B cell (primary cell): Measurements from ENCODE around the gene NDST1. TPM values are rescaled to one million over a fixed set of nuclear protein-coding genes. Genes with fewer than 3 reads are reported as not detected.

Experiments
- ATAC-seq: fragments of 200-7000 bp; cut with Tn5 transposase; one replicate; pipeline ENCODE4 v1.10.0; 2021; ENCODE audit warnings: low read depth, mild to moderate bottlenecking, moderate number of reproducible peaks, moderate library complexity
- CTCF ChIA-PET: fragments of 350-600 bp; sonication (Branson Sonifier 250); formaldehyde crosslinking; loops from one replicate; lab custom pipeline; 2021; ENCODE audit warnings: antibody characterized with exemption, inconsistent platforms; lab: Charles Lee
- POLR2A ChIA-PET: fragments of 350-600 bp; sonication (Branson Sonifier 250); formaldehyde crosslinking; loops from one replicate; lab custom pipeline; 2021; ENCODE audit warnings: antibody characterized with exemption; lab: Charles Lee
- DNase-seq: peaks from one replicate; pipeline ENCODE4 v3.0.0; 2013
- H2AFZ ChIP-seq: 2 replicates; pipeline ENCODE4 v1.6.1; 2012; ENCODE audit warnings: mild to moderate bottlenecking, low read depth, low read length; ENCODE audit not compliant: insufficient read depth, poor library complexity, severe bottlenecking
- H3K27ac ChIP-seq, 2 donors: 1 replicate in 1 of 2; 2 replicates in 1 of 2; pipeline ENCODE4 v1.5.1; 2012 to 2013; ENCODE audit warnings: low read length in 2 of 2, mild to moderate bottlenecking in 2 of 2, moderate library complexity in 1 of 2
- H3K27me3 ChIP-seq, 4 experiments: fragments of 200-600 bp in 1 of 4; sonication (generic) in 1 of 4; replicated peaks in 1 of 4; 1 replicate in 2 of 4; 2 replicates in 2 of 4; pipeline versions ENCODE4 v1.6.1 to v1.7.0; 2013 to 2016; ENCODE audit warnings: low read length in 3 of 4, mild to moderate bottlenecking in 2 of 4, mixed read lengths in 1 of 4, moderate library complexity in 1 of 4; ENCODE audit not compliant: insufficient read depth in 4 of 4, control insufficient read depth in 3 of 4; ENCODE audit errors: control extremely low read depth in 1 of 4
- H3K36me3 ChIP-seq, 2 experiments: replicated peaks in 1 of 2; 1 replicate in 1 of 2; 2 replicates in 1 of 2; pipeline versions ENCODE4 v1.6.1 to v1.7.1; 2013; ENCODE audit warnings: low read length in 1 of 2; ENCODE audit not compliant: insufficient read depth in 2 of 2, control insufficient read depth in 1 of 2; ENCODE audit errors: control extremely low read depth in 1 of 2, extremely low read depth in 1 of 2
- H3K4me1 ChIP-seq, 2 donors: fragments of 200-600 bp in 1 of 2; sonication (generic) in 1 of 2; 1 replicate in 1 of 2; 2 replicates in 1 of 2; pipeline versions ENCODE4 v1.5.1 to v1.6.1; 2013 to 2017; ENCODE audit warnings: low read length in 2 of 2; ENCODE audit not compliant: control insufficient read depth in 2 of 2, insufficient read depth in 2 of 2
- H3K4me2 ChIP-seq: replicated peaks from 2 replicates; pipeline ENCODE3; 2012; ENCODE audit warnings: mild to moderate bottlenecking, low read depth, low read length; ENCODE audit not compliant: poor library complexity, severe bottlenecking
- H3K4me3 ChIP-seq, 5 experiments: fragments of 200-600 bp in 1 of 5; sonication (generic) in 1 of 5; 1 replicate in 3 of 5; 2 replicates in 2 of 5; pipeline versions ENCODE4 v1.5.1 to v1.7.0; 2011 to 2016; ENCODE audit warnings: low read length in 4 of 5, mild to moderate bottlenecking in 4 of 5, low read depth in 2 of 5, control low read depth in 1 of 5, moderate library complexity in 1 of 5; ENCODE audit not compliant: insufficient read depth in 1 of 5; ENCODE audit errors: control extremely low read depth in 1 of 5, extremely low read depth in 1 of 5
- H3K79me2 ChIP-seq: fragments of 200-600 bp; sonication (generic); one replicate; pipeline ENCODE4 v1.6.0; 2016; ENCODE audit warnings: low read length; ENCODE audit not compliant: control insufficient read depth, insufficient read depth
- H3K9ac ChIP-seq: fragments of 200-600 bp; sonication (generic); 2 replicates; pipeline ENCODE4 v1.6.1; 2017; ENCODE audit warnings: mild to moderate bottlenecking, low read length, moderate library complexity
- H3K9me3 ChIP-seq, 3 donors: one replicate each; pipeline versions ENCODE4 v1.6.1 to v1.7.1; 2013; ENCODE audit warnings: low read length in 2 of 3; ENCODE audit not compliant: control insufficient read depth in 2 of 3, insufficient read depth in 1 of 3; ENCODE audit errors: control extremely low read depth in 1 of 3
- H4K20me1 ChIP-seq: 2 replicates; pipeline ENCODE4 v1.6.0; 2012; ENCODE audit warnings: mild to moderate bottlenecking, low read length; ENCODE audit not compliant: insufficient read depth, control insufficient read depth, poor library complexity, severe bottlenecking
- H3K27ac Mint-ChIP-seq: one replicate; pipeline ENCODE4 v1.8.0; 2021; ENCODE audit warnings: mixed read lengths
- H3K27me3 Mint-ChIP-seq: one replicate; pipeline ENCODE4 v1.8.0; 2021; ENCODE audit warnings: mixed read lengths
- H3K4me1 Mint-ChIP-seq: one replicate; pipeline ENCODE4 v1.8.0; 2021; ENCODE audit warnings: mixed read lengths
- H3K4me3 Mint-ChIP-seq: one replicate; pipeline ENCODE4 v1.8.0; 2021; ENCODE audit warnings: mixed read lengths
- H3K9me3 Mint-ChIP-seq: one replicate; pipeline ENCODE4 v1.8.0; 2022; ENCODE audit warnings: mixed read lengths; ENCODE audit not compliant: insufficient read depth
- CTCF ChIP-seq: fragments of 200-600 bp; IDR thresholded peaks from one replicate; pipeline ENCODE4 v1.8.0; 2022; ENCODE audit warnings: antibody characterized with exemption, mild to moderate bottlenecking
- EZH2 ChIP-seq: IDR thresholded peaks from 2 replicates; pipeline ENCODE4 v1.6.1; 2012; ENCODE audit warnings: borderline replicate concordance, low read depth, mild to moderate bottlenecking, moderate library complexity, low read length; ENCODE audit not compliant: insufficient read depth, poor library complexity, severe bottlenecking
- WGBS: methylation state at CpG from one replicate; pipeline ENCODE4 v1.1.5; 2013; ENCODE audit warnings: missing lambda C conversion rate; ENCODE audit not compliant: insufficient coverage; 5-methylcytosine and 5-hydroxymethylcytosine counted together
- intact Hi-C: fragments of 100-400 bp; cut with micrococcal nuclease; formaldehyde crosslinking; loops from one replicate; pipeline ENCODE4 v1.10.0; 2022
- polyA plus RNA-seq: library from polyadenylated mRNA; depleted of rRNA; stranded (reverse); fragments of >200 nt; gene quantifications from 2 replicates; pipeline ENCODE4 v1.2.3, GENCODE V29; 2012
- total RNA-seq, 2 donors: library from RNA; stranded (reverse); fragments of 120-200 nt in 1 of 2; gene quantifications; 1 replicate in 1 of 2; 2 replicates in 1 of 2; pipeline versions ENCODE4 v1.2.3 to v1.2.4, GENCODE V29; 2013 to 2022

NDST1 gene
- total and polyA plus RNA-seq, 2 donors (not counting 1 experiment from before 2014, with no cell fraction given) = 4.3 to 7.0 TPM

DNA sequence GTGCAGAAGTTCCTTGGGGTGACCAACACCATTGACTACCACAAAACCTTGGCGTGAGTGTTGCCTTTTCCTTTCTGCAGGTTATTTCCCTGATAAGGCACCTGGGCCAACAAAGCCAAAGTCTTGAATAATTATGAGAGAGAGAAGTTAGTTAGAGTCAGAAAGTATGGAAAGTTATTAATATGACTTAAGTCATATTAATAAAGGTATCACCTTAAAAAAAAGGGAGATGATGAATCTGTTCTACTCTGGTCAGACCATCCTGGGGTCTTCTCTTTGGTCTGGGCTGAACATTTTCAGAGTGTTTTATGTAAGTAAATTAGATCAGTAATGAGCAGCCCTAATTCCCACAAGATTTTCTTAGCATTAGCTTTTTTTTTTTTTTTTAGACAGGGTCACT, 41.8 kb downstream of the NDST1 start:
- Histone ChIP-seq H3K27me3 (no peaks in the 10 kb centered on the region), H3K9me3 (no peaks in the 10 kb centered on the region), H3K4me1 (peaks cover 0 to under 1% of the 10 kb centered on the region in 2 donors), H3K79me2 (no peaks in the 10 kb centered on the region), H4K20me1 (no peaks in the 10 kb centered on the region), H3K9ac (no peak overlapping the region), H2AFZ (no peak overlapping the region), H3K36me3 (peaks cover 0 to 3% of the 10 kb centered on the region in 2 experiments), H3K4me2 (no peak overlapping the region), H3K27ac (no peak overlapping the region), H3K4me3 (no peak overlapping the region)
- ChIA-PET CTCF (interaction anchor here (0.9 to 1.8 kb wide), 4 partner anchors 8 to 106 kb away, joined by 3 to 7 read pairs (median 4); no protein-coding TSS in a partner anchor), POLR2A (no interaction called here)
- TF ChIP-seq EZH2 (no peak), CTCF (no peak)
- WGBS = no CpG with 5 or more reads among the region's 1 CpG
- DNase-seq (no peak), ATAC-seq (no peak)
- Mint-ChIP-seq H3K9me3 (no peaks in the 10 kb centered on the region), H3K27ac (no peak overlapping the region), H3K4me1 (no peaks in the 10 kb centered on the region), H3K4me3 (no peak overlapping the region), H3K27me3 (no peaks in the 10 kb centered on the region)
- intact Hi-C loops = no loop called here

DNA sequence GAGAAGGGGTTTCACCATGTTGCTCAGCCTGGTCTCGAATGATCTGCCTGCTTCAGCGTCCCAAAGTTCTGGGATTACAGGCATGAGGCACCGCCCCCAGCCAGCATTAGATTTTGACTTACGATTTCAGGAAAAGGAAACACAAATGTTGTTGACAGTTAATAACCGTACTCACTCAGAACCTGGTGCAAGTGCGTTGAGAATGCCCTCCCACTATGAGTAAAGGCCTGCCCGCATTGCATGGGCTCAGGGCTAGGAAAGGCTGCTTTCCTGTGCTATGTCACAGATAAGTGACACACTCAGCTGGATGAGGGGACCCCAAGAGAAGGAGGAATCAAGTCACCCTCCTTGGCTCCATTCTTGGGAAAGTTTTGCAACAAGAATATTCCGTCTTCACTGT, 42.4 kb downstream of the NDST1 start:
- TF ChIP-seq CTCF (no peak), EZH2 (no peak)
- no peaks in the 10 kb centered on the region for H3K27me3 ChIP-seq
- no peak overlapping the region for H3K27ac Mint-ChIP-seq
- H3K27ac ChIP-seq = no peak overlapping the region
- H3K4me1 ChIP-seq = no peaks in the 10 kb centered on the region
- H3K4me2 ChIP-seq = no peak overlapping the region
- peaks cover 0 to 3% of the 10 kb centered on the region in 2 experiments for H3K36me3 ChIP-seq
- H3K4me3 Mint-ChIP-seq = no peak overlapping the region
- no peaks in the 10 kb centered on the region for H3K4me1 Mint-ChIP-seq
- H3K9ac ChIP-seq = no peak overlapping the region
- ChIA-PET POLR2A (no interaction called here), CTCF (interaction anchor here (1.4 to 1.8 kb wide), 3 partner anchors 10 to 106 kb away, joined by 4 to 7 read pairs (median 5); no protein-coding TSS in a partner anchor)
- ATAC-seq (no peak), DNase-seq (no peak)
- intact Hi-C loops = no loop called here
- WGBS = 45% methylated on average over 7 of the region's 8 CpGs
- H3K9me3 Mint-ChIP-seq = no peaks in the 10 kb centered on the region
- H2AFZ ChIP-seq = no peak overlapping the region
- no peaks in the 10 kb centered on the region for H3K27me3 Mint-ChIP-seq
- H3K9me3 ChIP-seq = no peaks in the 10 kb centered on the region
- H3K79me2 ChIP-seq = no peaks in the 10 kb centered on the region
- H4K20me1 ChIP-seq = no peaks in the 10 kb centered on the region
- no peak overlapping the region for H3K4me3 ChIP-seq
